Osteocyte (in vitro differentiated cells): ENCODE data around the gene DPP8. TPM values are rescaled to one million over a fixed set of nuclear protein-coding genes. Genes with fewer than 3 reads are reported as not detected.
A peak's percentile ranks its signal among the peaks of the same experiment; 100 is the strongest.

Source experiments
- DNase-seq: peaks from one replicate; pipeline ENCODE4 v3.0.0; 2021; ENCODE audit warnings: mixed read lengths; ENCODE audit not compliant: unreplicated experiment; ENCODE audit errors: extremely low spot score
- H3K27ac Mint-ChIP-seq: one replicate; pipeline ENCODE4 v1.8.0; 2021; ENCODE audit warnings: mild to moderate bottlenecking, mixed read lengths; ENCODE audit not compliant: unreplicated experiment
- H3K27me3 Mint-ChIP-seq: one replicate; pipeline ENCODE4 v1.8.0; 2021; ENCODE audit warnings: mixed read lengths; ENCODE audit not compliant: unreplicated experiment
- H3K36me3 Mint-ChIP-seq: one replicate; pipeline ENCODE4 v1.8.0; 2021; ENCODE audit warnings: mixed read lengths; ENCODE audit not compliant: unreplicated experiment
- H3K4me1 Mint-ChIP-seq: one replicate; pipeline ENCODE4 v1.8.0; 2021; ENCODE audit warnings: mixed read lengths; ENCODE audit not compliant: unreplicated experiment
- H3K4me3 Mint-ChIP-seq: one replicate; pipeline ENCODE4 v1.8.0; 2021; ENCODE audit warnings: mild to moderate bottlenecking, moderate library complexity, mixed read lengths; ENCODE audit not compliant: unreplicated experiment
- H3K9me3 Mint-ChIP-seq: one replicate; pipeline ENCODE4 v1.8.0; 2021; ENCODE audit warnings: mixed read lengths; ENCODE audit not compliant: unreplicated experiment
- CTCF ChIP-seq: fragments of 200-600 bp; sonication (generic); IDR thresholded peaks from 2 replicates; pipeline ENCODE4 v1.5.0; 2021; ENCODE audit warnings: antibody characterized with exemption, mild to moderate bottlenecking, moderate library complexity
- total RNA-seq: library from RNA; stranded (reverse); gene quantifications from 2 replicates; pipeline ENCODE4 v1.2.1, GENCODE V29; 2021

Gene DPP8
- total RNA-seq, 1 donor from 2014 or later: 34.2 TPM

GRCh38 chr15:65414841-65415621, 102.5 kb downstream of the DPP8 start:
- Mint-ChIP-seq H3K4me1 (peaks cover 92% of the 10 kb centered on the region), H3K9me3 (no peaks in the 10 kb centered on the region), H3K27ac (peak overlapping the region; percentile 97), H3K36me3 (peaks cover 1% of the 10 kb centered on the region), H3K4me3 (peak overlapping the region; percentile 60), H3K27me3 (no peaks in the 10 kb centered on the region)
- peak; percentile 93 for DNase-seq
- TF ChIP-seq CTCF: peak; percentile 42

GRCh38 chr15:65413760-65414144, 103.7 kb downstream of the DPP8 start:
- TF ChIP-seq CTCF: no peak
- Mint-ChIP-seq H3K4me3 (no peak overlapping the region), H3K36me3 (peaks cover 1% of the 10 kb centered on the region), H3K4me1 (peaks cover 89% of the 10 kb centered on the region), H3K27me3 (no peaks in the 10 kb centered on the region), H3K27ac (peak overlapping the region; percentile 97), H3K9me3 (no peaks in the 10 kb centered on the region)
- DNase-seq: no peak

GRCh38 chr15:65413051-65413759, 104.3 kb downstream of the DPP8 start:
- peaks cover 1% of the 10 kb centered on the region for H3K36me3 Mint-ChIP-seq
- no peaks in the 10 kb centered on the region for H3K9me3 Mint-ChIP-seq
- H3K4me1 Mint-ChIP-seq: peaks cover 89% of the 10 kb centered on the region

GRCh38 chr15:65412556-65412955, 104.9 kb downstream of the DPP8 start:
- peaks cover 1% of the 10 kb centered on the region for H3K36me3 Mint-ChIP-seq
- no peak overlapping the region for H3K27ac Mint-ChIP-seq
- H3K9me3 Mint-ChIP-seq: no peaks in the 10 kb centered on the region
- H3K27me3 Mint-ChIP-seq: no peaks in the 10 kb centered on the region
- DNase-seq: no peak
- peaks cover 86% of the 10 kb centered on the region for H3K4me1 Mint-ChIP-seq
- no peak overlapping the region for H3K4me3 Mint-ChIP-seq
- TF ChIP-seq CTCF: no peak

More at GRCh38 chr15:65413051-65413759, 104.3 kb downstream of the DPP8 start:
- Mint-ChIP-seq H3K27me3 (no peaks in the 10 kb centered on the region), H3K4me3 (no peak overlapping the region), H3K27ac (peak overlapping the region; percentile 41)
- no peak for TF ChIP-seq CTCF
- DNase-seq: no peak

GRCh38 chr15:65411465-65412071, 105.9 kb downstream of the DPP8 start:
- Mint-ChIP-seq H3K27me3 (no peaks in the 10 kb centered on the region), H3K9me3 (no peaks in the 10 kb centered on the region), H3K27ac (peak overlapping the region; percentile 31), H3K36me3 (peaks cover 3% of the 10 kb centered on the region), H3K4me1 (peaks cover 78% of the 10 kb centered on the region), H3K4me3 (no peak overlapping the region)
- no peak for DNase-seq
- TF ChIP-seq CTCF: no peak
